GM19463 (cell line): ENCODE measurements around the gene PTOV1.

Experiments used
- ATAC-seq: cut with Tn5 transposase; IDR thresholded peaks from one replicate; pipeline ENCODE4 v1.9.1; 2021; ENCODE audit warnings: mild to moderate bottlenecking, moderate library complexity; ENCODE audit not compliant: unreplicated experiment

The PTOV1 gene

GRCh38 chr19:49887037-49887664, 36.2 kb downstream of the PTOV1 start:
- no peak for ATAC-seq

- ATAC-seq: no peak
These were observed 36.9 kb downstream of the PTOV1 start for GRCh38 chr19:49887665-49888509.

- ATAC-seq: no peak
These were observed 37.5 kb downstream of the PTOV1 start for GRCh38 chr19:49888510-49888824.

- no peak for ATAC-seq
These were observed 38.2 kb downstream of the PTOV1 start for GRCh38 chr19:49889038-49889686.

GRCh38 chr19:49889687-49890348, 38.9 kb downstream of the PTOV1 start:
- no peak for ATAC-seq

- no peak for ATAC-seq
These were observed 39.7 kb downstream of the PTOV1 start for GRCh38 chr19:49890349-49891311.

GRCh38 chr19:49891393-49891792, 40.4 kb downstream of the PTOV1 start:
- no peak for ATAC-seq

GRCh38 chr19:49892716-49893115, 41.8 kb downstream of the PTOV1 start:
- no peak for ATAC-seq

- ATAC-seq: no peak
These were observed 43.2 kb downstream of the PTOV1 start for GRCh38 chr19:49894011-49894664.

- peak; percentile 29 for ATAC-seq
These were observed 44.1 kb downstream of the PTOV1 start for GRCh38 chr19:49894879-49895565.

GRCh38 chr19:49895566-49896297, 44.8 kb downstream of the PTOV1 start:
- ATAC-seq: no peak

- ATAC-seq: peak; percentile 54
These were observed 46.1 kb downstream of the PTOV1 start, which contains the start of gene IL4I1 for GRCh38 chr19:49896863-49897621. Gene IL4I1, minus strand, starts transcription at chr19:49896887. Its CDS starts 727 bp downstream, at chr19:49896160.

GRCh38 chr19:49904136-49904535, 53.2 kb downstream of the PTOV1 start:
- ATAC-seq: no peak

GRCh38 chr19:49906879-49907564, 56.1 kb downstream of the PTOV1 start:
- ATAC-seq: no peak

GRCh38 chr19:49907745-49908446, 56.9 kb downstream of the PTOV1 start:
- ATAC-seq: no peak
